ENCODE results near the gene TMEM184C. TPM values are rescaled to one million over a fixed set of nuclear protein-coding genes. Genes with fewer than 3 reads are reported as not detected.

Gene TMEM184C
- total RNA-seq, 1 experiment from 2014 or later, result 43.8 TPM

- no peak overlapping the region for H4K91ac ChIP-seq (ENCODE audit: insufficient read length, low read depth, low read length)
- no peak overlapping the region for H4K5ac ChIP-seq (ENCODE audit: insufficient read length, low read depth, low read length)
- no peak overlapping the region for H2BK20ac ChIP-seq (ENCODE audit: low read depth, low read length, poor library complexity, severe bottlenecking)
- no peak overlapping the region for H2BK5ac ChIP-seq (ENCODE audit: insufficient read length, low read length)
- Mint-ChIP-seq H3K27ac (no peak overlapping the region), H3K4me3 (no peak overlapping the region), H3K4me1 (0 out of 4 replicates have a peak, but pooled peaks cover 0 to 2% of the 10 kb centered on the region in 2 experiments), H3K36me3 (ENCODE audit: insufficient read depth in 1 of 3, low read depth in 3 of 3) (peaks cover 0 to 9% (median 2%) of the 10 kb centered on the region in 3 experiments; a peak in 3 of 7 replicates), H3K27me3 (ENCODE audit: low read depth) (no peaks in the 10 kb centered on the region; the same call in 1 of the 2 replicates), H3K9me3 (peaks cover 4 to 17% of the 10 kb centered on the region in 2 experiments)
- H2BK12ac ChIP-seq (ENCODE audit: insufficient read length, low read depth, low read length), result no peak overlapping the region
- H3K14ac ChIP-seq (ENCODE audit: insufficient read depth, low read length), result no peak overlapping the region
- no peak overlapping the region for H2AFZ ChIP-seq (ENCODE audit: low read length)
- no peak overlapping the region for H2BK120ac ChIP-seq (ENCODE audit: low read depth, low read length, poor library complexity, severe bottlenecking)
- no peaks in the 10 kb centered on the region for H3K23me2 ChIP-seq (ENCODE audit: insufficient read length, low read depth, low read length, poor library complexity, severe bottlenecking)
- no peaks in the 10 kb centered on the region for H3K9me3 ChIP-seq (ENCODE audit: control insufficient read depth, low read depth, low read length)
- H2AK5ac ChIP-seq (ENCODE audit: insufficient read length, low read length), result no peak overlapping the region
- H3K4me2 ChIP-seq (ENCODE audit: insufficient read depth, insufficient read length, low read length), result no peak overlapping the region
- no peak overlapping the region for H3K9ac ChIP-seq (ENCODE audit: extremely low read depth, insufficient read length, low read length)
- DNase-seq, result no peak
- no peak overlapping the region for H2BK15ac ChIP-seq (ENCODE audit: low read depth, low read length)
- no peak overlapping the region for H3K27ac ChIP-seq (ENCODE audit: insufficient read length, low read depth, low read length)
- no peak for TF ChIP-seq CTCF (conservative IDR thresholded peaks at IDR 0.05)
- no peak overlapping the region for H3K23ac ChIP-seq (ENCODE audit: insufficient read length, low read depth, low read length)
- no peaks in the 10 kb centered on the region for H3K79me1 ChIP-seq (ENCODE audit: insufficient read depth, low read depth, low read length, poor library complexity, severe bottlenecking)
- no peak overlapping the region for H3T11ph ChIP-seq (ENCODE audit: low read length)
- H3K18ac ChIP-seq (ENCODE audit: insufficient read length, low read depth, low read length), result no peak overlapping the region
- H4K20me1 ChIP-seq (ENCODE audit: control insufficient read depth, insufficient read depth, insufficient read length), result no peaks in the 10 kb centered on the region
- no peaks in the 10 kb centered on the region for H3K27me3 ChIP-seq (ENCODE audit: insufficient read depth, low read length)
- no peaks in the 10 kb centered on the region for H3K79me2 ChIP-seq (ENCODE audit: insufficient read depth, low read length)
- H4K8ac ChIP-seq (replicated peaks; ENCODE audit: insufficient read length, low read depth, low read length), result no peak overlapping the region
- no peaks in the 10 kb centered on the region for H3K4me1 ChIP-seq (ENCODE audit: insufficient read depth, low read length)
- no peak overlapping the region for H3K56ac ChIP-seq (ENCODE audit: insufficient read length, low read depth, low read length)
- no CpG with 5 or more reads among the region's 1 CpG for WGBS (ENCODE audit: extremely low coverage, insufficient read length, low lambda C conversion rate)
- H3K4ac ChIP-seq (ENCODE audit: low read depth, low read length), result no peak overlapping the region
Measured at GRCh38 chr4:147583876-147584275, 33.3 kb upstream of the TMEM184C start.
